RPMI7951 (cell line): ENCODE results near the gene DR1. TPM values are rescaled to one million over a fixed set of nuclear protein-coding genes. Genes with fewer than 3 reads are reported as not detected.
A peak's percentile ranks its signal among the peaks of the same experiment; 100 is the strongest.
"Not testable (repeated sequence)": the region's sequence is repeated elsewhere in the genome, so short reads cannot be mapped to it uniquely, and the experiment has no call there.

Experiments used
- DNase-seq: peaks from one replicate; pipeline ENCODE4 v3.0.0-alpha.2; 2012; ENCODE audit warnings: low read depth
- total RNA-seq: library from RNA; depleted of rRNA; stranded (reverse); fragments of >200 nt; shearing (Covaris generic); gene quantifications from 2 replicates; pipeline ENCODE4 v1.2.3, GENCODE V29; 2014

Gene DR1
- total RNA-seq, 1 experiment from 2014 or later = 69.7 TPM

- DNase-seq = no peak
Observed at GRCh38 chr1:93340090-93340489, 5.6 kb upstream of the DR1 start.

- no peak for DNase-seq
Observed at GRCh38 chr1:93344484-93344883, 1.2 kb upstream of the DR1 start.

- no peak for DNase-seq
Observed at GRCh38 chr1:93344886-93345632, 648 bp upstream of the DR1 start.

GRCh38 chr1:93346421-93346993 lies 800 bp downstream of the DR1 start:
- DNase-seq = peak; percentile 43

GRCh38 chr1:93347334-93347899 lies 1.7 kb downstream of the DR1 start:
- DNase-seq = no peak

GRCh38 chr1:93348104-93348728 lies 2.5 kb downstream of the DR1 start:
- DNase-seq = no peak

- peak; percentile 47 for DNase-seq
Observed at GRCh38 chr1:93349231-93350135, 3.8 kb downstream of the DR1 start.

- no peak for DNase-seq
Observed at GRCh38 chr1:93350322-93350721, 4.6 kb downstream of the DR1 start.

GRCh38 chr1:93350875-93351274 lies 5.2 kb downstream of the DR1 start:
- no peak for DNase-seq

- DNase-seq = not testable (repeated sequence)
Observed at GRCh38 chr1:93351346-93351745, 5.6 kb downstream of the DR1 start.

- DNase-seq = no peak
Observed at GRCh38 chr1:93352376-93352775, 6.7 kb downstream of the DR1 start.

GRCh38 chr1:93353286-93353685 lies 7.6 kb downstream of the DR1 start:
- no peak for DNase-seq

GRCh38 chr1:93354749-93355148 lies 9.0 kb downstream of the DR1 start:
- DNase-seq = no peak

- DNase-seq = no peak
Observed at GRCh38 chr1:93357242-93357641, 11.5 kb downstream of the DR1 start.

GRCh38 chr1:93358293-93358692 lies 12.6 kb downstream of the DR1 start:
- no peak for DNase-seq

GRCh38 chr1:93360111-93360510 lies 14.4 kb downstream of the DR1 start:
- no peak for DNase-seq

- DNase-seq = no peak
Observed at GRCh38 chr1:93362237-93362636, 16.5 kb downstream of the DR1 start.

- DNase-seq = no peak
Observed at GRCh38 chr1:93365813-93366212, 20.1 kb downstream of the DR1 start.

GRCh38 chr1:93369734-93370133 lies 24.0 kb downstream of the DR1 start:
- DNase-seq = no peak

- no peak for DNase-seq
Observed at GRCh38 chr1:93374334-93375106, 28.8 kb downstream of the DR1 start.

GRCh38 chr1:93384656-93385055 lies 38.9 kb downstream of the DR1 start:
- no peak for DNase-seq
